Measurements from ENCODE around the gene RETREG1.
"Not testable (repeated sequence)": the region's sequence is repeated elsewhere in the genome, so short reads cannot be mapped to it uniquely, and the experiment has no call there.

The RETREG1 gene

GRCh38 chr5:16616536-16617273, at the start of gene RETREG1:
Gene RETREG1 (minus strand): TSS chr5:16616997. CDS start chr5:16616971, 26 bp downstream.
- DNase-seq, result peak; percentile 81

GRCh38 chr5:16666130-16666882, 49.5 kb upstream of the RETREG1 start:
- no peak for DNase-seq

- no peak for DNase-seq
Observed at GRCh38 chr5:16665601-16666000, 48.8 kb upstream of the RETREG1 start.

GRCh38 chr5:16664368-16664767, 47.6 kb upstream of the RETREG1 start:
- DNase-seq, result no peak

GRCh38 chr5:16663840-16664239, 47.0 kb upstream of the RETREG1 start:
- no peak for DNase-seq

GRCh38 chr5:16661713-16662112, 44.9 kb upstream of the RETREG1 start:
- no peak for DNase-seq

- no peak for DNase-seq
Observed at GRCh38 chr5:16660982-16661381, 44.2 kb upstream of the RETREG1 start.

- DNase-seq, result no peak
Observed at GRCh38 chr5:16659536-16659935, 42.7 kb upstream of the RETREG1 start.

- DNase-seq, result no peak
Observed at GRCh38 chr5:16656561-16657191, 39.9 kb upstream of the RETREG1 start.

- no peak for DNase-seq
Observed at GRCh38 chr5:16654647-16655334, 38.0 kb upstream of the RETREG1 start.

- DNase-seq, result not testable (repeated sequence)
Observed at GRCh38 chr5:16648739-16649138, 31.9 kb upstream of the RETREG1 start.

GRCh38 chr5:16644301-16644889, 27.6 kb upstream of the RETREG1 start:
- no peak for DNase-seq

- DNase-seq, result no peak
Observed at GRCh38 chr5:16642867-16643266, 26.1 kb upstream of the RETREG1 start.

- DNase-seq, result no peak
Observed at GRCh38 chr5:16639206-16639605, 22.4 kb upstream of the RETREG1 start.

GRCh38 chr5:16628376-16628775, 11.6 kb upstream of the RETREG1 start:
- no peak for DNase-seq

GRCh38 chr5:16626696-16627264, 10.0 kb upstream of the RETREG1 start:
- DNase-seq, result peak; percentile 63

GRCh38 chr5:16625096-16625495, 8.3 kb upstream of the RETREG1 start:
- DNase-seq, result no peak

- no peak for DNase-seq
Observed at GRCh38 chr5:16619136-16619535, 2.3 kb upstream of the RETREG1 start.

- no peak for DNase-seq
Observed at GRCh38 chr5:16618138-16618897, 1.5 kb upstream of the RETREG1 start.

GRCh38 chr5:16617274-16617968, 624 bp upstream of the RETREG1 start:
- peak; percentile 10 for DNase-seq

All from activated CD4-positive, alpha-beta T cell treated with anti-CD3 and anti-CD28 coated beads, Interleukin-10, Interleukin-2, amounts not matched to agents 100 ng/mL and 50 ng/mL, durations not matched to agents 16 hours and 8 hours (primary cell).